Liver (tissue), 9 donors: Measurements from ENCODE around the gene JAG2. TPM values are rescaled to one million over a fixed set of nuclear protein-coding genes. Genes with fewer than 3 reads are reported as not detected.

Experiments
- DNase-seq: peaks from one replicate; pipeline ENCODE4 v3.0.0-alpha.2; 2017; ENCODE audit warnings: low spot score
- H3K27ac ChIP-seq, 2 donors: one replicate each; pipeline ENCODE4 v1.7.0; 2013; ENCODE audit warnings: inconsistent platforms in 2 of 2, low read length in 2 of 2, control low read depth in 1 of 2, low read depth in 1 of 2, mild to moderate bottlenecking in 1 of 2
- H3K27me3 ChIP-seq, 4 donors: one replicate each; pipeline versions ENCODE4 v1.6.1 to v1.7.0; 2013; ENCODE audit warnings: low read length in 3 of 4, inconsistent platforms in 1 of 4, mild to moderate bottlenecking in 1 of 4, moderate library complexity in 1 of 4; ENCODE audit not compliant: control insufficient read depth in 4 of 4, insufficient read depth in 4 of 4
- H3K36me3 ChIP-seq, 4 donors: one replicate each; pipeline versions ENCODE4 v1.6.1 to v1.7.0; 2013; ENCODE audit warnings: low read length in 3 of 4, mild to moderate bottlenecking in 3 of 4, low read depth in 1 of 4, moderate library complexity in 1 of 4; ENCODE audit not compliant: control insufficient read depth in 4 of 4, insufficient read depth in 3 of 4
- H3K4me1 ChIP-seq, 4 donors: one replicate each; pipeline versions ENCODE4 v1.6.1 to v1.7.0; 2013; ENCODE audit warnings: low read length in 3 of 4, mild to moderate bottlenecking in 3 of 4, moderate library complexity in 1 of 4; ENCODE audit not compliant: control insufficient read depth in 4 of 4, insufficient read depth in 4 of 4
- H3K4me3 ChIP-seq, 3 donors: one replicate each; pipeline versions ENCODE4 v1.6.1 to v1.7.0; 2013; ENCODE audit warnings: low read length in 3 of 3, control low read depth in 1 of 3, low read depth in 1 of 3, mild to moderate bottlenecking in 1 of 3
- H3K9ac ChIP-seq, 2 donors: one replicate each; pipeline ENCODE4 v1.7.0; 2013; ENCODE audit warnings: low read length in 2 of 2, mild to moderate bottlenecking in 2 of 2, moderate library complexity in 2 of 2, control low read depth in 1 of 2, low read depth in 1 of 2
- H3K9me3 ChIP-seq, 4 donors: one replicate each; pipeline versions ENCODE4 v1.6.1 to v1.7.0; 2013; ENCODE audit warnings: low read length in 3 of 4; ENCODE audit not compliant: control insufficient read depth in 4 of 4
- ATF3 ChIP-seq: IDR thresholded peaks from 2 replicates; pipeline ENCODE4 v1.6.1; 2016; ENCODE audit warnings: antibody characterized with exemption
- CTCF ChIP-seq: fragments of 150-350 bp; IDR thresholded peaks from 2 replicates; pipeline ENCODE4 v1.5.1; 2017; ENCODE audit warnings: improper control_type of control experiment, low read depth, low read length; ENCODE audit not compliant: missing input control
- EGR1 ChIP-seq, 2 donors: IDR thresholded peaks; 2 replicates each; pipeline ENCODE4 v1.6.1; 2016 to 2018; ENCODE audit warnings: antibody characterized with exemption in 2 of 2, low read depth in 2 of 2
- FOXA1 ChIP-seq: IDR thresholded peaks from 2 replicates; pipeline ENCODE4 v1.6.1; 2016; ENCODE audit warnings: antibody characterized with exemption
- FOXA2 ChIP-seq: IDR thresholded peaks from 2 replicates; pipeline ENCODE4 v1.6.1; 2016; ENCODE audit warnings: antibody characterized with exemption
- GABPA ChIP-seq, 2 donors: IDR thresholded peaks in 1 of 2; conservative IDR thresholded peaks in 1 of 2; 2 replicates each; pipeline ENCODE4 v1.6.1; 2016; ENCODE audit warnings: antibody characterized with exemption in 2 of 2, mild to moderate bottlenecking in 1 of 2, moderate library complexity in 1 of 2
- HNF4A ChIP-seq, 2 donors: conservative IDR thresholded peaks; 2 replicates each; pipeline ENCODE4 v1.6.1; 2016; ENCODE audit warnings: antibody characterized with exemption in 2 of 2, mild to moderate bottlenecking in 2 of 2
- HNF4G ChIP-seq: IDR thresholded peaks from 2 replicates; pipeline ENCODE4 v1.6.1; 2016; ENCODE audit warnings: antibody characterized with exemption
- JUND ChIP-seq, 2 donors: IDR thresholded peaks; 2 replicates each; pipeline ENCODE4 v1.6.1; 2016; ENCODE audit warnings: antibody characterized with exemption in 2 of 2
- MAX ChIP-seq: IDR thresholded peaks from 2 replicates; pipeline ENCODE4 v1.6.1; 2016; ENCODE audit warnings: antibody characterized with exemption
- NR2F2 ChIP-seq: IDR thresholded peaks from 2 replicates; pipeline ENCODE4 v1.6.1; 2016; ENCODE audit warnings: antibody characterized with exemption
- RAD21 ChIP-seq, 2 donors: IDR thresholded peaks; 2 replicates each; pipeline ENCODE4 v1.6.1; 2016; ENCODE audit warnings: antibody characterized with exemption in 2 of 2, mild to moderate bottlenecking in 2 of 2
- REST ChIP-seq: IDR thresholded peaks from 2 replicates; pipeline ENCODE4 v1.6.1; 2016; ENCODE audit warnings: antibody characterized with exemption, mild to moderate bottlenecking
- RXRA ChIP-seq, 2 donors: IDR thresholded peaks; 2 replicates each; pipeline ENCODE4 v1.6.1; 2017 to 2018; ENCODE audit warnings: antibody characterized with exemption in 2 of 2, mild to moderate bottlenecking in 1 of 2
- SP1 ChIP-seq: IDR thresholded peaks from 2 replicates; pipeline ENCODE4 v1.6.1; 2018; ENCODE audit warnings: antibody characterized with exemption, mild to moderate bottlenecking
- TAF1 ChIP-seq: conservative IDR thresholded peaks from 2 replicates; pipeline ENCODE4 v1.6.1; 2016; ENCODE audit warnings: antibody characterized with exemption, mild to moderate bottlenecking
- YY1 ChIP-seq: IDR thresholded peaks from 2 replicates; pipeline ENCODE4 v1.6.1; 2016; ENCODE audit warnings: antibody characterized with exemption, mild to moderate bottlenecking
- ZBTB33 ChIP-seq: IDR thresholded peaks from 2 replicates; pipeline ENCODE4 v1.6.1; 2016; ENCODE audit warnings: antibody characterized with exemption
- WGBS: extraction: QIAGEN DNeasy Blood & Tissue Kit; methylation state at CpG from one replicate; pipeline ENCODE4 v1.1.7; 2013; 5-methylcytosine and 5-hydroxymethylcytosine counted together
- polyA plus RNA-seq, 2 donors: library from polyadenylated mRNA; stranded (reverse) in 1 of 2; unstranded in 1 of 2; fragments of 200-250 nt in 1 of 2; fragments of >200 nt in 1 of 2; fragmentation: Nextera tagmentation in 1 of 2; extraction: Ambion mirVana in 1 of 2; gene quantifications; one replicate each; pipeline versions ENCODE4 v1.2.1 to v1.2.3, GENCODE V29; 2013 to 2015
- total RNA-seq, 2 donors: library from RNA; depleted of rRNA; stranded (reverse); fragments of >200 nt; gene quantifications; one replicate each; pipeline ENCODE4 v1.2.3, GENCODE V29; 2014
- donor health status: healthy.
- donor health status: healthy.
- donor health status: healthy.
- donor health status: healthy.
- donor health status: healthy.

JAG2 gene
- total and polyA plus RNA-seq, 4 donors: 0.24 to 1.0 (median 0.54) TPM

- TF ChIP-seq RAD21 (IDR thresholded peaks at IDR 0.05): no peak
Measured at GRCh38 chr14:105143451-105144025, 25.0 kb downstream of the JAG2 start (continued).

GRCh38 chr14:105142651-105143450 is 25.7 kb downstream of the JAG2 start:
- no peak for DNase-seq
- Histone ChIP-seq H3K36me3 (no peaks in the 10 kb centered on the region), H3K27me3 (no peaks in the 10 kb centered on the region), H3K4me1 (no peaks in the 10 kb centered on the region), H3K4me3 (no peak overlapping the region), H3K27ac (no peak overlapping the region), H3K9ac (no peak overlapping the region), H3K9me3 (peaks cover 0 to 10% (median 3%) of the 10 kb centered on the region in 4 donors)
- 96% methylated on average over 60 of the region's 60 CpGs for WGBS
- no peak for TF ChIP-seq RXRA (IDR thresholded peaks at IDR 0.05)
- no peak for TF ChIP-seq JUND (IDR thresholded peaks at IDR 0.05)
- no peak for TF ChIP-seq RAD21 (IDR thresholded peaks at IDR 0.05)
- no peak for TF ChIP-seq FOXA2
- TF ChIP-seq HNF4G: no peak
- TF ChIP-seq YY1: no peak
- no peak for TF ChIP-seq FOXA1
- no peak for TF ChIP-seq TAF1
- TF ChIP-seq EGR1 (IDR thresholded peaks at IDR 0.05; ENCODE audit: low read depth in 2 of 2): no peak
- TF ChIP-seq HNF4A (conservative IDR thresholded peaks at IDR 0.05): no peak
- no peak for TF ChIP-seq REST
- TF ChIP-seq CTCF: no peak
- no peak for TF ChIP-seq GABPA (IDR thresholded peaks at IDR 0.05 in 1 of 2, conservative IDR thresholded peaks at IDR 0.05 in 1 of 2)
- TF ChIP-seq NR2F2: no peak
- no peak for TF ChIP-seq SP1
- TF ChIP-seq MAX: no peak
- TF ChIP-seq ZBTB33: no peak
- TF ChIP-seq ATF3: no peak
